ENCODE data around the gene PSENEN.
"Not testable (repeated sequence)": the region's sequence is repeated elsewhere in the genome, so short reads cannot be mapped to it uniquely, and the experiment has no call there.

Gene PSENEN

GRCh38 chr19:35718345-35719041 is 27.0 kb upstream of the PSENEN start:
- no peak for DNase-seq (ENCODE audit: low read depth)

- no peak for DNase-seq (ENCODE audit: low read depth)
Observed at GRCh38 chr19:35719402-35720162, 25.9 kb upstream of the PSENEN start.

- no peak for DNase-seq (ENCODE audit: low read depth)
Observed at GRCh38 chr19:35720163-35720524, 25.3 kb upstream of the PSENEN start.

GRCh38 chr19:35720648-35721047 is 24.8 kb upstream of the PSENEN start:
- no peak for DNase-seq (ENCODE audit: low read depth)

GRCh38 chr19:35721374-35721773 is 24.1 kb upstream of the PSENEN start:
- no peak for DNase-seq (ENCODE audit: low read depth)

GRCh38 chr19:35722461-35722860 is 23.0 kb upstream of the PSENEN start:
- no peak for DNase-seq (ENCODE audit: low read depth)

- DNase-seq (ENCODE audit: low read depth), result no peak
Observed at GRCh38 chr19:35722897-35723296, 22.6 kb upstream of the PSENEN start.

GRCh38 chr19:35723671-35724070 is 21.8 kb upstream of the PSENEN start:
- no peak for DNase-seq (ENCODE audit: low read depth)

GRCh38 chr19:35724132-35724531 is 21.3 kb upstream of the PSENEN start:
- DNase-seq (ENCODE audit: low read depth), result not testable (repeated sequence)

GRCh38 chr19:35724560-35724959 is 20.9 kb upstream of the PSENEN start:
- DNase-seq (ENCODE audit: low read depth), result no peak

GRCh38 chr19:35725216-35725861 is 20.1 kb upstream of the PSENEN start:
- DNase-seq (ENCODE audit: low read depth), result no peak

GRCh38 chr19:35727053-35727955 is 18.1 kb upstream of the PSENEN start:
- DNase-seq (ENCODE audit: low read depth), result no peak

- DNase-seq (ENCODE audit: low read depth), result no peak
Observed at GRCh38 chr19:35727956-35728706, 17.3 kb upstream of the PSENEN start.

- no peak for DNase-seq (ENCODE audit: low read depth)
Observed at GRCh38 chr19:35729021-35729420, 16.4 kb upstream of the PSENEN start.

GRCh38 chr19:35729763-35730162 is 15.7 kb upstream of the PSENEN start:
- DNase-seq (ENCODE audit: low read depth), result no peak

- no peak for DNase-seq (ENCODE audit: low read depth)
Observed at GRCh38 chr19:35730326-35730725, 15.1 kb upstream of the PSENEN start.

- no peak for DNase-seq (ENCODE audit: low read depth)
Observed at GRCh38 chr19:35731353-35731752, 14.1 kb upstream of the PSENEN start.

- no peak for DNase-seq (ENCODE audit: low read depth)
Observed at GRCh38 chr19:35731779-35732405, 13.6 kb upstream of the PSENEN start.

- DNase-seq (ENCODE audit: low read depth), result no peak
Observed at GRCh38 chr19:35732540-35733179, 12.8 kb upstream of the PSENEN start.

All from stimulated activated CD8-positive, alpha-beta memory T cell treated with anti-CD3 and anti-CD28 coated beads, Interleukin-15, amount 100 ng/mL, for 1 hour (primary cell).